ENCODE results near the gene TBX22.
"Not testable (repeated sequence)": the region's sequence is repeated elsewhere in the genome, so short reads cannot be mapped to it uniquely, and the experiment has no call there.

Gene TBX22

DNA sequence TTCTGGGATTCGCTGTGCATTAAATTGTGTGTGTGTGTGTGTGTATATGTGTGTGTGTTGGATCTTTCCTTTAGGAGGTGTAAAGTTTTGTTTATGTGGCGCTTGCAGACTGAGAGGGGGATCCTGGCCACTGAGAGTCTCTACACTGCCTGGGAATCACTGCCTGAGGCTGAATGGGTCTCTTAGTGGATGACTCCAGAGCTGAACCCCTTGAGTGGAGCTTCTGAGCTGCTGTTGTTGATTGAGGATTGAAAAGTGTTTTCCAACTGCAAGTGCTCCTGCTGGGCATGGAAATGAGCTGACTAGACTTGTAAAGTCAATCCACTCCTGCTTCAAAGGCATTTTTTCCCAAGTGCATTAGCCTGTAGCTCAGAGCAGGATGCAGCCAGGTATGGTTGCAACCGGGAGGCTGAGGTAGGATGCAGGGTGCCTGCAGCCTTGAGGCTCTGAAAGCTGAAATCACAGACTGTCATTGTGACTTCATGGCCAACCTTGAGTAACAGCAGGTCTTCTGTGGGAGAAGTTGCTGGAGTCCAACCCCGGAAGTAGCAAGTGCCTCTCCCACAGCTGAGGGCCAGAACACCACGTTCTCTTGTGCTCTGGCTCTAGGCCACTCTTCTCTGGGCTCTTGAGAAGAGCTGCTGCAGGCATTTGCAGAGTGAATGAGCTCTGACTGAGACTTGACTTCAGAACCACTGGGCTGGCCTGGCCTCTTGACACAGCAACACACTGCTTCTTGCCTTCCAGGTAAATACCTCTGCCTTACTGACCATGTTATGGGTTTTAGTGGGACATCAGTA, at the start of gene TBX22:
TSS of gene TBX22 (plus strand) at position 613 of the 800 bp plus-strand sequence. CDS start 7,517 bp downstream, outside the sequence.
- Histone ChIP-seq H3K9me3 (ENCODE audit: control insufficient read depth, insufficient read depth, low read length) (peaks cover 44% of the 10 kb centered on the region), H3K36me3 (ENCODE audit: control insufficient read depth, insufficient read depth, low read length) (no peaks in the 10 kb centered on the region), H3K4me1 (ENCODE audit: control insufficient read depth, insufficient read depth, low read length) (peaks cover 14% of the 10 kb centered on the region), H3K9ac (ENCODE audit: low read depth, low read length) (no peak within 1 kb of the TSS), H3K27me3 (ENCODE audit: control insufficient read depth, insufficient read depth, low read length) (peaks cover 23% of the 10 kb centered on the region; the same call in 1 of the 2 replicates), H3K27ac (ENCODE audit: low read depth, low read length) (peak within 1 kb of the TSS; percentile 65), H3K4me3 (ENCODE audit: low read depth, low read length) (no peak within 1 kb of the TSS; the same call in 1 of the 2 replicates)

GRCh38 chrX:79975605-79976004, 38.9 kb upstream of the TBX22 start:
- Histone ChIP-seq H3K4me3 (ENCODE audit: low read depth, low read length) (no peak overlapping the region), H3K4me1 (ENCODE audit: control insufficient read depth, insufficient read depth, low read length) (no peaks in the 10 kb centered on the region), H3K36me3 (ENCODE audit: control insufficient read depth, insufficient read depth, low read length) (no peaks in the 10 kb centered on the region), H3K9ac (ENCODE audit: low read depth, low read length) (no peak overlapping the region), H3K27me3 (ENCODE audit: control insufficient read depth, insufficient read depth, low read length) (no peaks in the 10 kb centered on the region), H3K9me3 (ENCODE audit: control insufficient read depth, insufficient read depth, low read length) (peaks cover 50% of the 10 kb centered on the region), H3K27ac (ENCODE audit: low read depth, low read length) (no peak overlapping the region)

DNA sequence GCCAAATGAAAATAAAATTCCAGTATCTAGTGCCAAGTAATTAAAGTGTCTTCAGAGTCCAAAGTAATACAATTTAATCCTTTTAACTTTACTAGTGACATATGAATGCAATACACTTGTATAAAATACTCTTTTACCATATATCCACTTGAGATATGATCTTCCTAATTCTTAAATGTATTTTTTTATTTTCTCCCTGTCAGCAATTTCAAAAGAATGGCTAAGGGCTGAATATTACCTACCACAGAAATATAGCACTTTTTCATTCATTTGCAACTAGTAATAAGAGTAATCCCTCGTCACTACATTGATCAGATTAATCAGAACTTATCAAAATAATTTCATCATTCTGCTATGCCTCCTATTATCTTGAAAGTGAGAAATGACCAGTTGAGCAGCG, 10.1 kb upstream of the TBX22 start:
- H3K4me3 ChIP-seq (ENCODE audit: low read depth, low read length) = no peak overlapping the region
- H3K4me1 ChIP-seq (ENCODE audit: control insufficient read depth, insufficient read depth, low read length) = no peaks in the 10 kb centered on the region
- peaks cover 11% of the 10 kb centered on the region for H3K9me3 ChIP-seq (ENCODE audit: control insufficient read depth, insufficient read depth, low read length)
- H3K27me3 ChIP-seq (ENCODE audit: control insufficient read depth, insufficient read depth, low read length) = no peaks in the 10 kb centered on the region
- H3K27ac ChIP-seq (ENCODE audit: low read depth, low read length) = no peak overlapping the region
- H3K36me3 ChIP-seq (ENCODE audit: control insufficient read depth, insufficient read depth, low read length) = no peaks in the 10 kb centered on the region
- H3K9ac ChIP-seq (ENCODE audit: low read depth, low read length) = no peak overlapping the region

- H3K4me3 ChIP-seq (ENCODE audit: low read depth, low read length) = no peak overlapping the region
- peaks cover 23% of the 10 kb centered on the region; the same call in 1 of the 2 replicates for H3K27me3 ChIP-seq (ENCODE audit: control insufficient read depth, insufficient read depth, low read length)
- peaks cover 14% of the 10 kb centered on the region for H3K4me1 ChIP-seq (ENCODE audit: control insufficient read depth, insufficient read depth, low read length)
These were observed 3.0 kb upstream of the TBX22 start for GRCh38 chrX:80011522-80011921.

GRCh38 chrX:80016182-80016581, 1.6 kb downstream of the TBX22 start:
- peaks cover 34% of the 10 kb centered on the region for H3K9me3 ChIP-seq (ENCODE audit: control insufficient read depth, insufficient read depth, low read length)
- no peak overlapping the region for H3K27ac ChIP-seq (ENCODE audit: low read depth, low read length)
- no peak overlapping the region for H3K9ac ChIP-seq (ENCODE audit: low read depth, low read length)
- H3K4me3 ChIP-seq (ENCODE audit: low read depth, low read length) = no peak overlapping the region; the same call in 1 of the 2 replicates
- H3K27me3 ChIP-seq (ENCODE audit: control insufficient read depth, insufficient read depth, low read length) = peaks cover 23% of the 10 kb centered on the region; the same call in 1 of the 2 replicates
- peaks cover 14% of the 10 kb centered on the region for H3K4me1 ChIP-seq (ENCODE audit: control insufficient read depth, insufficient read depth, low read length)
- no peaks in the 10 kb centered on the region for H3K36me3 ChIP-seq (ENCODE audit: control insufficient read depth, insufficient read depth, low read length)

More at GRCh38 chrX:80011522-80011921, 3.0 kb upstream of the TBX22 start:
- no peak overlapping the region for H3K9ac ChIP-seq (ENCODE audit: low read depth, low read length)
- no peak overlapping the region for H3K27ac ChIP-seq (ENCODE audit: low read depth, low read length)
- peaks cover 47% of the 10 kb centered on the region for H3K9me3 ChIP-seq (ENCODE audit: control insufficient read depth, insufficient read depth, low read length)
- H3K36me3 ChIP-seq (ENCODE audit: control insufficient read depth, insufficient read depth, low read length) = no peaks in the 10 kb centered on the region

GRCh38 chrX:80021621-80022020, 7.1 kb downstream of the TBX22 start:
- Histone ChIP-seq H3K27me3 (ENCODE audit: control insufficient read depth, insufficient read depth, low read length) (peaks cover 11% of the 10 kb centered on the region), H3K9me3 (ENCODE audit: control insufficient read depth, insufficient read depth, low read length) (peaks cover 33% of the 10 kb centered on the region), H3K9ac (ENCODE audit: low read depth, low read length) (no peak overlapping the region), H3K4me3 (ENCODE audit: low read depth, low read length) (peak overlapping the region; percentile 67), H3K4me1 (ENCODE audit: control insufficient read depth, insufficient read depth, low read length) (0 out of 2 replicates have a peak, but pooled peaks cover 4% of the 10 kb centered on the region), H3K36me3 (ENCODE audit: control insufficient read depth, insufficient read depth, low read length) (no peaks in the 10 kb centered on the region), H3K27ac (ENCODE audit: low read depth, low read length) (no peak overlapping the region)

DNA sequence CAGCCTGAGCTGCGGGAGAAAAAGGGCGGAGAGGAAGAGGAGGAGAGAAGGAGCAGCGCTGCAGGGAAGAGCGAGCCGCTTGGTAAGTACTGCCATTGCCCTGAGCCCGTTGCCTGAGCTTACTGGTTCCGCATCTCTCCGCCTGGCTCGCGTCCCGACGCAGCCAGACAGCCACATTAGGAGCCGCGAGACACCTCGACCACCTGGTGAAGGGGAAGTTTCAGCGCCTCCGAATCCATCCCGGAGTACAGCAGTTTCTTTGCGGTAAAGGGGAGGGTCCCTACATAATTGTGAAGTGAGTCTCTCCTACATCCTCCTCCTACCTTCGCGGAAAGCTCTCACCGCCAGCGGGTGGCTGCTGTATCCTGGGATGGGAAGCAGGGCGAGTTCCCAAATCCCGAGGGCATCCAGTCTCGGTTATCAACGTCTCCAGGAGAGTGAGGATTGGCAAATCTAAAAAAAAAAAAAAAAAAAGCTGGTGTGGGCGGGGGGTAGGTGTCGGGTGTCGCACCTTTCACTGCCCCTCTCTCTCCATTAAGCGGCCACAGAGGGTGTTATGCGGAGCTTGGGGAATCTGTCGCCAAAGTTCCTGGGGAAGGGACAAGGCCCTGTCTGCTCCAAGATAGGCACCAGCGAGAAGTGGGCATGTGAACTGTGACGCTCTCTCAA, 7.9 kb downstream of the TBX22 start:
- H3K9ac ChIP-seq (ENCODE audit: low read depth, low read length) = no peak overlapping the region
- 0 out of 2 replicates have a peak, but pooled peaks cover 4% of the 10 kb centered on the region for H3K4me1 ChIP-seq (ENCODE audit: control insufficient read depth, insufficient read depth, low read length)
- H3K36me3 ChIP-seq (ENCODE audit: control insufficient read depth, insufficient read depth, low read length) = no peaks in the 10 kb centered on the region
- H3K27me3 ChIP-seq (ENCODE audit: control insufficient read depth, insufficient read depth, low read length) = peaks cover 11% of the 10 kb centered on the region
- H3K27ac ChIP-seq (ENCODE audit: low read depth, low read length) = peak overlapping the region; percentile 37
- H3K9me3 ChIP-seq (ENCODE audit: control insufficient read depth, insufficient read depth, low read length) = peaks cover 33% of the 10 kb centered on the region
- H3K4me3 ChIP-seq (ENCODE audit: low read depth, low read length) = peak overlapping the region; percentile 67

GRCh38 chrX:80026116-80026515, 11.6 kb downstream of the TBX22 start:
- H3K9ac ChIP-seq (ENCODE audit: low read depth, low read length) = no peak overlapping the region
- no peak overlapping the region for H3K27ac ChIP-seq (ENCODE audit: low read depth, low read length)
- 0 out of 2 replicates have a peak, but pooled peaks cover 4% of the 10 kb centered on the region for H3K4me1 ChIP-seq (ENCODE audit: control insufficient read depth, insufficient read depth, low read length)
- peaks cover 11% of the 10 kb centered on the region for H3K27me3 ChIP-seq (ENCODE audit: control insufficient read depth, insufficient read depth, low read length)
- H3K4me3 ChIP-seq (ENCODE audit: low read depth, low read length) = no peak overlapping the region
- H3K9me3 ChIP-seq (ENCODE audit: control insufficient read depth, insufficient read depth, low read length) = peaks cover 41% of the 10 kb centered on the region
- no peaks in the 10 kb centered on the region for H3K36me3 ChIP-seq (ENCODE audit: control insufficient read depth, insufficient read depth, low read length)

DNA sequence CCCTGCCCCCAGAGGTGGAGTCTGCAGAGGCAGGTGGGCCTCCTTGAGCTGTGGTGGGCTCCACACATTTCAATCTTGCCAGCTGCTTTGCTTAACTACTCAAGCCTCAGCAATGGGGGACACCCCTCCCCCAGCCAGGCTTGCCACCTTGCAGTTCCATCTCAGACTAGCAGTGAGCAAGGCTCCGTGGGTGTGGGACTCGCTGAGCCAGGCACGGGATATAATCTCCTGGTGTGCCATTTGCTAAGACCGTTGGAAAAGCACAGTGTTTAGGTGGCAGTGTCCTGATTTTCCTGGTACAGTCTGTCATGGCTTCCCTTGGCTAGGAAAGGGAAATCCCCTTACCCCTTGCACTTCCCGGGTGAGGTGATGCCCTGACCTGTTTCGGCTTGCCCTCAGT, 51.6 kb downstream of the TBX22 start:
- not testable (repeated sequence) for H3K36me3 ChIP-seq (ENCODE audit: control insufficient read depth, insufficient read depth, low read length); H3K9ac ChIP-seq (ENCODE audit: low read depth, low read length); H3K4me1 ChIP-seq (ENCODE audit: control insufficient read depth, insufficient read depth, low read length); H3K4me3 ChIP-seq (ENCODE audit: low read depth, low read length); H3K27me3 ChIP-seq (ENCODE audit: control insufficient read depth, insufficient read depth, low read length); H3K27ac ChIP-seq (ENCODE audit: low read depth, low read length)
- H3K9me3 ChIP-seq (ENCODE audit: control insufficient read depth, insufficient read depth, low read length) = peaks cover 44% of the 10 kb centered on the region

GRCh38 chrX:80075625-80076024, 61.1 kb downstream of the TBX22 start:
- H3K27me3 ChIP-seq (ENCODE audit: control insufficient read depth, insufficient read depth, low read length); H3K4me3 ChIP-seq (ENCODE audit: low read depth, low read length); H3K9ac ChIP-seq (ENCODE audit: low read depth, low read length); H3K27ac ChIP-seq (ENCODE audit: low read depth, low read length); H3K4me1 ChIP-seq (ENCODE audit: control insufficient read depth, insufficient read depth, low read length); H3K36me3 ChIP-seq (ENCODE audit: control insufficient read depth, insufficient read depth, low read length): not testable (repeated sequence)
- H3K9me3 ChIP-seq (ENCODE audit: control insufficient read depth, insufficient read depth, low read length) = peaks cover 64% of the 10 kb centered on the region

All from HUES48 (cell line).